Raji (cell line): ENCODE data around the gene MEGF10.

ENCODE experiments used
- POLR2A ChIP-seq: IDR thresholded peaks from 2 replicates; pipeline ENCODE4 v1.6.1; 2011; ENCODE audit warnings: low read depth, low read length, control low read depth; ENCODE audit not compliant: insufficient read depth

Gene MEGF10

DNA sequence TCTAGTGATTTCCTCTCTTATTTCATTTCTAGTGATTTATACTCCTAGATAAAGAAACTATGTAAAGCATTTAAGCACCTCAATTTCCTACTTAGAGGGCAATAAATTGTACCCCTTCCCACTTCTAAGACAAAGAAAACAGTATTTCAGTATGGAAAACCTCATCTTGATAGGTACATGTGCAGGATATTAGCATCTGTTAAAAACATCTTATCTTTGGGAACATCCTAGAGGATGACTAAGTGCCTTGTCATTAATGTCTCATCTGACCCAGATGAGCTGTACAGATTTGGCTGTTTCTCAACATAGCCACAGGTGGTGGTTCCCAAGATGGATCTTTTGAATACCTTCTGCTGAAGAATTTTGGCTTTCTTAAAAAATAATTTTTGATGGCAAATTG, 5.7 kb downstream of the MEGF10 start:
- no peak for TF ChIP-seq POLR2A

DNA sequence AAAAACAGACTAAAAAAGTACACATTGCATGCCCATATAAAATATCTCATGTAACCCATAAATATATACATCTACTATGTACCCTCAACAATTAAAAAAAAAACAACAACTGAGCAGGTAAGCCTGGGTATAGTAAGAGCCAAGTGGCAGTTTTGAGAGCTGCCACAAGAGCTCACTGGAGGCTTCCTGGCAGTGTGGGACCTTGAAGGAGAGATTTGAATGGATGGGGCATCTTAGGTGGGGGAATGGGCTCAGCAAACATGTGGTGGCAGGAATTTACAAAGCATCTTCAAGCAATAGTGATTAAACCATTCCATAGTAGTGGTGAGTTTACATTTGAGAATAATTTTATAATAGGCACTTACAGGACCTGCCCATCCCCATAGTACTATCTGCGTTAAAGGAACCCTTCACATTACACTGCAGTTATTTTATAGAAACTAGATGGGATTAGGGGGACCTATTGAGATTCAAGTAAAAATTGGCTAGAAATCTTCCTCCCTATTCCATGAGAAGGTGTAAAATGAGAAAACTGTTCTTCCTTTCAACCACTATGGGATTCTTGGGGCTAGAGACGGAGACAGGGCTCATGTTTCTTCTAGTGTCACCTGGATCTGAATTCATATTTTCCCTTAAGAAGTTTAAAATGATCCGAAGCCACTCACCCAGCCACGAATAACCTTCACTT, 6.9 kb downstream of the MEGF10 start:
- TF ChIP-seq POLR2A: no peak

DNA sequence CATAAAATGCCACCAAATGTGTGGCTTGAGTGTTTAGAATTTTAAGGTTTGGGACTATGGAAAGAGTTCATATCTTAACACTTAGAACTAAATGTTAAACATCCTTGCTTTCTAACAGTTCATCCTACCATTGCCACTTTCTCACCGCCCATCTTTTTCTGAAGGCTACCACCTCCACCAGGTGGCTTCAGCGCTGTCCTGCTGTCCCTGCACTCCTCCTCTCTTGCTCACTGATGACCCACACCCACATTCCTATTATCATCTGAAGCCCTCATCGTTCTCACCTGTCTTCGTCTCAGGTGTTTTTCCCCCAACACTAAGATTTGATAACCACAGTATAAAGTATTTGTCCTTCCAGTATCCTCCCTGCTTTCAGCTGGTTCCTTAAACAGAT, 7.4 kb downstream of the MEGF10 start:
- TF ChIP-seq POLR2A: no peak

DNA sequence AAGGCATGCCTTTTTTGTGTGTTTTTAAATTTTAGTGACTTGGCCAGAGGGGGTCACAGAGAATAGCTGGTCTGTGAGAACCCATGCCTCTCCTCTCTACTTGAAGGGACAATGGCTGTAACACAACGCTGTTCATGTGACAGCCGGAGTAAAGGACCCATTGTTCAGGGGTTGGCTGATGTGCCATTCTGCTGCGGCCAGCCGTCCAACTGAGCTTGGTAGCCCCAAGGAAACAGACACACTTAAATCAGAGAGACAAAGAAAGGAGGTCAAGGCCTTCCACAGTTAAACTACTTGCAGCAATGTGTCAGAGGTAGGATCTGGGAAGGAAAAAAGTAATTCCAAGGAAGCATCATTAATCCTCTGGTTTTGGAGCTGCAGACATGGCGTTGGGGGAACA, 8.1 kb downstream of the MEGF10 start:
- TF ChIP-seq POLR2A: no peak

DNA sequence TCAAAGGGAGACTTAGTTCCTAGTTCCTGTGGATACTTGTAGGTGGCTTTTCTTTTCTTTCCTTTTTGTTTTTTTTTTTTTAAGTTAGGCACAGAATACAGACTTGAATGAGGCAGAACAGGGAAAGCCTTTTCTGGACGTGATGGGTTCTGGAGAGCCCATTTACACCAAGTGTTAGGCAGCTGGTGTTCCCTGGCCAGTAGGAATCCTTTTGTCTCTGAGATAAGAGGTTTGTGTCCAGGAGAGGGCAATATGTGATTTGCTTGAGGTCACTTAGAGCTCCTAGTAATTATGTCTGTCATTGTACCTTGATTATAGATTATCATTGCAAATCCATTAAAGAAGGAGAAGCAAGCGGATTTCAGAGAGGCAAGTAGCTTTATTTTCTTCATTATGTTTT, 9.1 kb downstream of the MEGF10 start:
- no peak for TF ChIP-seq POLR2A

DNA sequence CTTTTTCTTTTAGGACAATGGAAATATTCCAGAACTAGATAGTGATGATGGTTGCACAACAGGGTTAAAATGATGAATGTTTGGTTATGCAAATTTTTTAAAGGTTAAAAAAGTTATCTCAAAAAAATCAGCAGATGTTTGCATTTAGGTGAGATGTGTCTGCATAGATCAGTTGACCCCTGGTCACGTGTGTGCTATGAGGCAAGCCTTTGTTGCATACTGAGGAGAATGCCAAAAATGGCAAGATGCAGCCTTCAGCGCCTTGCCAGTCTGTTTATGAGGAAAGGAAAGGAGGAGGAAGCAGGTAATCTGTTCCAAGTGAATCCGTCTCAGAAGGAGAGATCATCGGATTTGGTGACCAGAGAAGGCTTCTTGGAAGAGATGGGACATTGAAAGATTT, 11.9 kb downstream of the MEGF10 start:
- TF ChIP-seq POLR2A: no peak

DNA sequence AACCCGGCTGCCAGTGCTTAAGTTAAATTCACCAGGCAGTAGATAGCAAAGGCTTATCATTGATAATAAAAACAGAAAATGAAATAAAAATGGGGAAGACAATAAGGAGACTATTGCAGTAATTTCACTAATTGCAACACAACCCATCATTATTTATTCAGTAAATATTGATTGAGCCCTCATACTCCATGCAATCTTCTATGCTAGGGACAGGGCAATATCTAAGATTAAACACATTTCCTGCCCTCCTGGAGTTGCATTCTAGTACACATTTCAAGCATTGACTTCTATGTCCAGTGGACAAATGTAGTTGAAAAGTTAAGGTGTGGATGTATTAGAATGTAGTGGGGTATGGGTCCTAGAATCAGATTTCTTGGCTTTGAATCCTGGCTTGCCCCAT, 12.8 kb downstream of the MEGF10 start:
- no peak for TF ChIP-seq POLR2A

DNA sequence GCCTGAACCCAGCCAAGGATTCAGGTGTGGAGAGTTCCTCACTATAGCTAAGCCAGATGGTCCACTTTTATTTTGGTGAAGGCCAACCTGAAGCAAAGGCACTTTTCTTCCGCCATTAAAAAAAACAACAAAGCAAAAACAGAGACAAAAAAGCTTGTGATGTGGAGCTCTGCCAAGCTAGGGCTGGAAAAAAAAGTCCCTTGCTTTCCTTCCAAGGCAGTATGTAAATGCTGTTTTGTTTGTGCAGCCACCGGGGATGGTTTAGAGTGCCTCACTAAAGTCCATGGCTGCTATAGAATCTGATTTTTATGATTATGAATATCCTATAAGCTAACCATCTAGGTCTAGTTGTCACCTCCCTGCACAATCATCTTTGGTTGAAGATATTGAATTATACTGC, 14.9 kb downstream of the MEGF10 start:
- TF ChIP-seq POLR2A: no peak

DNA sequence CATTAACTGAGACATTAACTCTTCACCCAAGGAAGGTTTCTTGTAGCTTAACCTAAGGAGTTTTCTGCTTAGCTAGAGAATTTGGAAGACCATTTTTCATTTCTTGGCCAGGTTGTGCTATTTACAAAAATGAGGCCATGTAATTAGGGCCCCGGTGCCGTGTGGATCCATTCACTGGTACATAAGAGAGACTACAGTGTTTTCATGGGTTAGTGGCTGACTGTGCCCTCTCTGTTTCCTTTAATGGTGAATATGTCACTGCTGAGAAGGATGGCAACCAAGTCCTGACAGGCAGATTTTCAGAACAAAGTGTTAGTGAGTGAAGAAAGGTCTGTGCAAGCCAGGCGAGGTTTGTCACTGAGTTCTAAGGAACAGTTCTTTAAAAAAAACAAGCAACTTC, 15.4 kb downstream of the MEGF10 start:
- TF ChIP-seq POLR2A: no peak

DNA sequence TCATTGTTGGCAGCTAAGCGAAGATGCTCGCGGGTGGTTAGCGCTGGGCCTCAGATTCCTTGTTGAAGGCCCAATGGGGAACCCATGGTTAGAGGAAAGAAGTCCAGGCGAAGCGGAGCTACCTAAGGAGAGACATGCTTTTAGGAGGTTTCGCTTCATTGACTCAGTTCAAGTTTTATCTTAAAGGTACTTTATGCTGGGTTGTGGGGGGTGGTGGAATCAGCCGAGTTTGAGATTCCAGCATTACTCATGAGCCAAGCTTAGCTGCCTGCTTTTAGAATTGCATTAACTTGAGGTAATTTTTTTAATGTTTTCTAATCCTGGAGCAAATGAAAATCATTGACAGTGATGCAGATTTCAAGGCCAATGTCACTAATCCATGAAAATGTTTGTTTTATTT, 16.1 kb downstream of the MEGF10 start:
- no peak for TF ChIP-seq POLR2A

DNA sequence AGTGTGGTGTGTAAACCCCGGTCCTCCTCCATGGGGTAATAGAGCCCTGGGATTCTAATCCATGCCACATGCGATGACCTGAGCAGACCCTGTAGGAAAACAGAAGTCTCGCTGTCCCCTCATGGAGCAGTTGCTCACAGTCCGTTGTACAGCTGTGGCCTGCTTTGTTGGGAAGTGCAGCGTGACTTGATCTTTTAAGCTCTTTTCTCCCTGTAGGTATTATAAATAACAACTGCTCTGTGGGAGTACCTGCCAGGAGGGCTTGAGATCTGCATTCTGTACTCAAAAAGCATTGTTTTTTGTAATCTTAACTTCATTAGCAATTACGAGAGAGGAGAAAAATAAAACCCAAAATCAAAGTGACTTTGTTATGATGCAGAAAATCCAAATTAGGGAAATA, 17.3 kb downstream of the MEGF10 start:
- no peak for TF ChIP-seq POLR2A

DNA sequence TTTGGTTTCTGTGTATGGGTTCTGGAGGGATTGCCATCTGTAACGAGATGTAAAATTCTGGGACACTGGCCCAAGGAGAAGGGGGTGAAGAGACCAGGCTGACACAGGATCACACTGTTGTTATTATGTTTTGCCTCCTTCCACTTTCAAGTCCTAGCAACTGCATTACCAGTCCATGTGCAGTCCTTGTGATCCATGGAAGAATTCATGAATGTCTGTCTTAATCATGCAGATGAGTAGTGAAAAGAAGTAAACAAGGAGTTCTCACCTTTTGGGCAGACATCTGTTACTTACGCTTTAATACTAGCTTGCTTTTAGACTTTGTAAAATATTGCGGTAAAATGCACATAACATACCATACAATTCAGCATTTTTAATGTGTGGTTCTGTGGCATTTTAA, 18.3 kb downstream of the MEGF10 start:
- TF ChIP-seq POLR2A: no peak

DNA sequence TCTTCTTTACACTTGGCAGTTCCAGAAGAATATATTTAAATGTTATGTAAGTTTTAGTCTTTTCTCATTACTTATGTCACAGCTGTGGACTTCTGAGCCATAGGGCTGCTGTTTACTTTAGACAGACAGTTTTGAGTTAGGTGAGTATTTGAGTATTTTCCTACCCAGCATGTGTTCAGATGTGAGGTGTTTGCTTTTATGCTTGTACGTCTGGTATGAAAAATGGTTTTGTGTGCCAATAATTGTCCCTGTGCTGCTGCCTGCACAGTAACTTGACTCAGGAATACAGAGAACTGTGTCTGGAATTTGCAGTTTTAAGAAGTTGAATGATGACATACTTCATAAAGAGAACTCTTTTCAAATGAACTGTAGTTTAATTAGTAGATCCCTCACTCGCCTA, 20.8 kb downstream of the MEGF10 start:
- no peak for TF ChIP-seq POLR2A

DNA sequence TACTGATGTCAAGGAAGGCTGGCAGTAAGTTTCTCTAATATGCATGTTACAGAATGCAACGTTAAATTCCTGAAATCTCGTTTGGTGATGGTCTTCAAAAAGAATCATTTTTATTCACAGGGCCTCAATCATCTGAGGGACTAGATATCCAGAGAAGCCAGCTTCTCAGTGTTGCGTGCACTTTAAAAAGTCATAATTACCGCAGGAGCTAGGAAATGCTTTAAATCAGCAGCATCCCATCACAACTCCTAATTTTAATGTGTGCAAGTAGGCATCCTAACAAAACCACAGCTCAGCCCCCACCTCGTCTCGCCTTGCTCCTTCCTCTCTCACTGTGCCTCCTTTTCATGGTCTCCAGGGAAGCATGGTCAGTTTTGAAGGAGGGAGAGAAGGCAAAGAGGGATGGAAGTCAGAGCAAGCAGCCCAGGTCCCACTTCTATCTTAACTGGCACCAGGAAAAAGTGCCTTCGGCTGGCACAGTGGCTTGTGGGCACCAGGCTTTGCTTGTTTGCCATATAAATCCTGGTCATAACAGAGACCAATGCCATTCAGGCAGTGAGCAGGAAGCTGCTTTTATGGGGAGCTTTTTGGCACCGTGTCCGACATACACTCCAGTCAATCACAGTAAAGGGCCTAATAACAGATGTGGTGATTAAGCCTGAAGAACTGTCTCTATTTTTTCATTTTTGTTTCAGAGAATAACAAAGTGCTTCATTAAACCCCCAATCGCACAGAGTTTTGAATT, 21.4 kb downstream of the MEGF10 start:
- TF ChIP-seq POLR2A: no peak

DNA sequence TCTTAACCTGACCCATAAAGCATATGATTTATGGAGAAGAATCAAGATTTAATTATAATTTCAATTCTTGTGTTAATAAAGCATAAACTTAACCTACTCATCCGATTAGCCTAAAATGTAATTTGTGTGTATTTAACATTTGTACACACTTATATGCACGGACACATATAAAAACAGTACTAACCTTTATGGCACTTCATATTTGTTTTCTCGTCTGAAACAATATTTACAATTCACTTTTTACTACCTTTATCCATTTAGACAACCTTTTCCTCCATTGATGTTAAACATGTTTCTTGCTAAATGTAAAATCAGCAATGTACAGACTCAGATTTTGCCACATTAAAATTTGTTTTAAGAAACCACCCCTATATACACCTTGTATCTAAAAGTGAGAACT, 22.8 kb downstream of the MEGF10 start:
- no peak for TF ChIP-seq POLR2A

DNA sequence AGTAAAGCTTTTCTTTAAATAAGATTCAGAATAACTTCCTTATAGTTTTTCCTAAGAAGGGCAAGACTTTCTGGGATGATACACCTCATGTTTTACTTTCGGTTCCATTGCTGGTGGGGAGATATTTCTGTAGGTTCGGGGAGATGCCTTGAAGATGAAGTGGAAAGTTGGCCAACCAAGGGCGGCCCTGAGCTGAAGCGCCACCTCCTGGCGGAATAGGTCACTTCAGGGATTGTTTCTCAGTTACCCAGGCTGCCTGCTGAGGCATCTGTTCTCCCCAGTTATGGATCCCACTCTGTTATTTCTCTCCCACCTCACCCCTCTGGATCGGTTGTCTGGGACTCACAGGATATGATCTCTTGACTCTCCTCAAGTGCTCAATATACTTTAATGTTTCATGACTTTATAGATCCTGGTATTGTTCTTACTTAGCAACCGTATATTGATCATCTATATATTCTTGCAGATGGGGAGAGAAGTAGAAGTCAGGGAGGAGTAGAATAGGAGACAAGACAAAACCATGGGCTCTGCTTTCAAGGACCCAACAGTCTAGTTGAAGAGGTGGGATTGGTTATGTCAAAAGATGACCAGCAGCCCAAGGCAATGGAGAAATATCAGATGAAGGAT, 23.4 kb downstream of the MEGF10 start:
- TF ChIP-seq POLR2A: no peak
